ENCODE measurements around the gene CEP57L1. TPM values are rescaled to one million over a fixed set of nuclear protein-coding genes. Genes with fewer than 3 reads are reported as not detected.
A peak's percentile ranks its signal among the peaks of the same experiment; 100 is the strongest.

CEP57L1 gene
- polyA plus RNA-seq, 3 donors, result 3.4 to 5.2 (median 3.9) TPM

DNA sequence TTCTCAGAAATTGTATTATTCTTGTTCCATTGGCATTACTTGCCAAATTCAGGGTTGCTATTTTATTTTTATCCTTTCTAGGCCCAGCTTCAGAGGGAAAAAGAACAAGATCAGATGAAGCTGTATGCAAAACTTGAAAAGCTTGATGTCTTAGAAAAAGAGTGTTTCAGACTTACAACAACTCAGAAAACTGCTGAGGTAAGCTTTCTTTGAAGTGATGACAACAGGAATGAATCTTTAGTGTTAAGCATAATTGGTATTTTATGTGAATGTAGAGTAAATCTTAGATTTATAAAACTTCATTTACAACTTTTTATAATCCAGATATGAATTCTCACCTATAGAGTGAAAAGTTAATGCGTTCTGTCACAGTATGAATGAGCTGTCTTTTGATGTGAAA lies 58.4 kb downstream of the CEP57L1 start:
- Mint-ChIP-seq H3K36me3 (peaks cover 27 to 34% of the 10 kb centered on the region in 2 donors), H3K27me3 (ENCODE audit: low read depth in 3 of 3) (no peaks in the 10 kb centered on the region), H3K9me3 (peaks cover 0 to 7% (median 4%) of the 10 kb centered on the region in 7 donors), H3K4me3 (no peak overlapping the region), H3K4me1 (peaks cover 2% of the 10 kb centered on the region), H3K27ac (no peak overlapping the region)
- no peaks in the 10 kb centered on the region for H3K79me2 ChIP-seq (ENCODE audit: insufficient read depth, low read length)
- peaks cover 0 to 3% of the 10 kb centered on the region in 2 donors for H3K9me3 ChIP-seq (replicated peaks in 1 of 2; ENCODE audit: control insufficient read depth in 1 of 2, insufficient read depth in 1 of 2, low read length in 2 of 2)
- DNase-seq, result no peak
- no peaks in the 10 kb centered on the region for H4K20me1 ChIP-seq (ENCODE audit: insufficient read depth, low read length)
- H2AFZ ChIP-seq (ENCODE audit: insufficient read depth, low read depth, low read length, poor library complexity, severe bottlenecking), result no peak overlapping the region
- peaks cover 6 to 23% of the 10 kb centered on the region in 2 donors for H3K36me3 ChIP-seq (replicated peaks in 1 of 2; ENCODE audit: control insufficient read depth in 1 of 2, insufficient read depth in 2 of 2, low read length in 2 of 2)
- intact Hi-C loops (cut with micrococcal nuclease), result no loop called here
- H3K27ac ChIP-seq (ENCODE audit: low read depth in 1 of 2, low read length in 2 of 2), result no peak overlapping the region
- no peak overlapping the region for H3K4me2 ChIP-seq (replicated peaks; ENCODE audit: extremely low read depth, low read length, poor library complexity, severe bottlenecking)
- H3K4me3 ChIP-seq (replicated peaks in 1 of 3; ENCODE audit: low read depth in 2 of 3, low read length in 3 of 3), result no peak overlapping the region
- H3K4me1 ChIP-seq (ENCODE audit: control insufficient read depth in 1 of 2, insufficient read depth in 2 of 2, low read length in 2 of 2), result no peaks in the 10 kb centered on the region
- no CpG with 5 or more reads among the region's 1 CpG for WGBS (ENCODE audit: insufficient coverage)
- H3K27me3 ChIP-seq (ENCODE audit: control insufficient read depth in 2 of 2, insufficient read depth in 2 of 2, low read length in 2 of 2), result no peaks in the 10 kb centered on the region
- TF ChIP-seq, protein P1, sequence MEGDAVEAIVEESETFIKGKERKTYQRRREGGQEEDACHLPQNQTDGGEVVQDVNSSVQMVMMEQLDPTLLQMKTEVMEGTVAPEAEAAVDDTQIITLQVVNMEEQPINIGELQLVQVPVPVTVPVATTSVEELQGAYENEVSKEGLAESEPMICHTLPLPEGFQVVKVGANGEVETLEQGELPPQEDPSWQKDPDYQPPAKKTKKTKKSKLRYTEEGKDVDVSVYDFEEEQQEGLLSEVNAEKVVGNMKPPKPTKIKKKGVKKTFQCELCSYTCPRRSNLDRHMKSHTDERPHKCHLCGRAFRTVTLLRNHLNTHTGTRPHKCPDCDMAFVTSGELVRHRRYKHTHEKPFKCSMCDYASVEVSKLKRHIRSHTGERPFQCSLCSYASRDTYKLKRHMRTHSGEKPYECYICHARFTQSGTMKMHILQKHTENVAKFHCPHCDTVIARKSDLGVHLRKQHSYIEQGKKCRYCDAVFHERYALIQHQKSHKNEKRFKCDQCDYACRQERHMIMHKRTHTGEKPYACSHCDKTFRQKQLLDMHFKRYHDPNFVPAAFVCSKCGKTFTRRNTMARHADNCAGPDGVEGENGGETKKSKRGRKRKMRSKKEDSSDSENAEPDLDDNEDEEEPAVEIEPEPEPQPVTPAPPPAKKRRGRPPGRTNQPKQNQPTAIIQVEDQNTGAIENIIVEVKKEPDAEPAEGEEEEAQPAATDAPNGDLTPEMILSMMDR (IDR thresholded peaks at IDR 0.05), result no peak
- no peak overlapping the region for H3K9ac ChIP-seq (ENCODE audit: insufficient read depth, low read length, poor library complexity, severe bottlenecking)

DNA sequence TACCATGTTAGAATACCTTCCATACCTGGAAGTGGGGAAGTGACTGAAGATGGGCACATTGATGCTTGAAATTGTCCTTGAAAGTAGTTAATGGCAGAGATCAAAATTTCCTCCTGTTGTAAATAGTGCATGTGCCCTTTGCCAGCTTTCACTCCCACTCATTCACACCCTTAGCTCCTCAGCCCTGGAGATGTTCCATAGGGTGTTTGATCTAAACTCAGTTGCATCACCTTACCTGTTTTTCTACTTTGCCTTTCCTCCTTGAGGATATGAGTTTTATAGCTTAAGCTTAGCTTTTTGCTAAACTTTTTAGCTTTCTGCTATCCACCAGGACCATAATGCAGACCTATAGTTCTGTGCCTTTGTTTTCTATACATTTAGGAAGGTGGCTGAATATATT lies 69.0 kb downstream of the CEP57L1 start:
- intact Hi-C loops (cut with micrococcal nuclease), result no loop called here
- Histone ChIP-seq H3K27ac (ENCODE audit: low read depth in 1 of 2, low read length in 2 of 2) (no peak overlapping the region), H3K9ac (ENCODE audit: insufficient read depth, low read length, poor library complexity, severe bottlenecking) (no peak overlapping the region), H2AFZ (ENCODE audit: insufficient read depth, low read depth, low read length, poor library complexity, severe bottlenecking) (no peak overlapping the region), H3K4me2 (replicated peaks; ENCODE audit: extremely low read depth, low read length, poor library complexity, severe bottlenecking) (no peak overlapping the region), H3K4me1 (ENCODE audit: control insufficient read depth in 1 of 2, insufficient read depth in 2 of 2, low read length in 2 of 2) (no peaks in the 10 kb centered on the region), H3K4me3 (replicated peaks in 1 of 3; ENCODE audit: low read depth in 2 of 3, low read length in 3 of 3) (no peak overlapping the region), H3K27me3 (ENCODE audit: control insufficient read depth in 2 of 2, insufficient read depth in 2 of 2, low read length in 2 of 2) (no peaks in the 10 kb centered on the region), H3K79me2 (ENCODE audit: insufficient read depth, low read length) (no peaks in the 10 kb centered on the region), H3K9me3 (replicated peaks in 1 of 2; ENCODE audit: control insufficient read depth in 1 of 2, insufficient read depth in 1 of 2, low read length in 2 of 2) (no peaks in the 10 kb centered on the region), H3K36me3 (replicated peaks in 1 of 2; ENCODE audit: control insufficient read depth in 1 of 2, insufficient read depth in 2 of 2, low read length in 2 of 2) (peaks cover 15 to 21% of the 10 kb centered on the region in 2 donors), H4K20me1 (ENCODE audit: insufficient read depth, low read length) (no peaks in the 10 kb centered on the region)
- no peak for DNase-seq
- H3K27ac Mint-ChIP-seq, result peak overlapping the region in 1 of 7 donors; percentile 29
- H3K36me3 Mint-ChIP-seq, result peaks cover 6 to 10% of the 10 kb centered on the region in 2 donors
- TF ChIP-seq, protein P1 (IDR thresholded peaks at IDR 0.05), result no peak
- peaks cover 4% of the 10 kb centered on the region for H3K4me1 Mint-ChIP-seq
- H3K9me3 Mint-ChIP-seq, result no peaks in the 10 kb centered on the region
- no peak overlapping the region for H3K4me3 Mint-ChIP-seq
- peaks cover 0 to 1% (median 0%) of the 10 kb centered on the region in 3 donors for H3K27me3 Mint-ChIP-seq (ENCODE audit: low read depth in 3 of 3)

Measured in CD14-positive monocyte (primary cell).